IMR-90 (cell line): Measurements from ENCODE around the gene PHLDB1.

Source experiments
- CTCF ChIP-seq: conservative IDR thresholded peaks from 2 replicates; pipeline ENCODE4 v1.5.1; 2012; ENCODE audit warnings: mild to moderate bottlenecking, low read depth, low read length, improper control_type of control experiment
- RAD21 ChIP-seq: IDR thresholded peaks from 2 replicates; pipeline ENCODE4 v1.6.1; 2012; ENCODE audit warnings: low read length, improper control_type of control experiment

GRCh38 chr11:118620529-118621070 is 13.2 kb downstream of the PHLDB1 start:
- TF ChIP-seq CTCF, result no peak
- TF ChIP-seq RAD21, result no peak
